GM12892 (cell line): ENCODE data around the gene PRICKLE2.

Experiments used
- POLR2A ChIP-seq: IDR thresholded peaks from 2 replicates; pipeline ENCODE4 v1.6.1; 2011; ENCODE audit warnings: low read depth, low read length, control low read depth
- POLR2AphosphoS5 ChIP-seq: IDR thresholded peaks from 2 replicates; pipeline ENCODE4 v1.6.1; 2011; ENCODE audit warnings: low read depth, low read length, control low read depth

GRCh38 chr3:64086479-64087252 is 138.6 kb downstream of the PRICKLE2 start:
- TF ChIP-seq POLR2A (no peak), POLR2AphosphoS5 (no peak)
